Measurements from ENCODE around the gene ABHD6.

GRCh38 chr3:58293516-58293915 is 55.9 kb downstream of the ABHD6 start:
- TF ChIP-seq CTCF (IDR thresholded peaks at IDR 0.05; ENCODE audit: low read length) (no peak), EZH2 (optimal IDR thresholded peaks at IDR 0.05; ENCODE audit: low read depth, low read length) (no peak)

Data from MM.1S (cell line).